ENCODE results near the gene ZNF276.

Gene ZNF276

DNA sequence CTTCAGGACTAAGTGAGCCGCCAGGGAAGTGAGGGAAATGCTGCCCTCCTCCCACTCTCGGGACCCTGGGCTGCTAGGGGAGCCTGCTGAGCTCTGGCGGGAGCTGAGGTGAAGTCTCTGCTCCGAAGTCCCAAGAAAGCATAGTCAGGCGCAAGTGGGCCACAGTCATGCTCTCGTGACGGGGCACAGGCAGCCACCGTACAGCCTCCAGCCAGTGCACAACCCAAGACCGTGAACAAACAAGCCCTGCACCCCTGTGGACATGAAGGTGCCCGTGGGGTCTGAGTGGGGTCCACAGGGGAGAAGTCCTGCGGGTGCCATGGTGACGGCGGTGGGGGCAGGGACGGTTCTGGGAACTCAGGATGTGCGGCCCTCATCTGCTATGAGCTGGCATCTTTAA is 24.7 kb downstream of the ZNF276 start:
- Histone ChIP-seq H3K27me3 (replicated peaks; ENCODE audit: control insufficient read depth, insufficient read depth, low read length) (no peaks in the 10 kb centered on the region), H3K4me3 (replicated peaks; ENCODE audit: low read depth, low read length) (no peak overlapping the region), H3K36me3 (ENCODE audit: control insufficient read depth, insufficient read depth, low read length) (peaks cover 25% of the 10 kb centered on the region)
- DNase-seq (ENCODE audit: extremely low read depth, insufficient read length), result no peak
- TF ChIP-seq, protein P1, sequence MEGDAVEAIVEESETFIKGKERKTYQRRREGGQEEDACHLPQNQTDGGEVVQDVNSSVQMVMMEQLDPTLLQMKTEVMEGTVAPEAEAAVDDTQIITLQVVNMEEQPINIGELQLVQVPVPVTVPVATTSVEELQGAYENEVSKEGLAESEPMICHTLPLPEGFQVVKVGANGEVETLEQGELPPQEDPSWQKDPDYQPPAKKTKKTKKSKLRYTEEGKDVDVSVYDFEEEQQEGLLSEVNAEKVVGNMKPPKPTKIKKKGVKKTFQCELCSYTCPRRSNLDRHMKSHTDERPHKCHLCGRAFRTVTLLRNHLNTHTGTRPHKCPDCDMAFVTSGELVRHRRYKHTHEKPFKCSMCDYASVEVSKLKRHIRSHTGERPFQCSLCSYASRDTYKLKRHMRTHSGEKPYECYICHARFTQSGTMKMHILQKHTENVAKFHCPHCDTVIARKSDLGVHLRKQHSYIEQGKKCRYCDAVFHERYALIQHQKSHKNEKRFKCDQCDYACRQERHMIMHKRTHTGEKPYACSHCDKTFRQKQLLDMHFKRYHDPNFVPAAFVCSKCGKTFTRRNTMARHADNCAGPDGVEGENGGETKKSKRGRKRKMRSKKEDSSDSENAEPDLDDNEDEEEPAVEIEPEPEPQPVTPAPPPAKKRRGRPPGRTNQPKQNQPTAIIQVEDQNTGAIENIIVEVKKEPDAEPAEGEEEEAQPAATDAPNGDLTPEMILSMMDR (IDR thresholded peaks at IDR 0.05; ENCODE audit: insufficient read depth, low read length, poor library complexity, severe bottlenecking), result no peak

GRCh38 chr16:89748076-89748475 is 26.7 kb downstream of the ZNF276 start:
- DNase-seq (ENCODE audit: extremely low read depth, insufficient read length), result no peak
- no peak overlapping the region for H3K4me3 ChIP-seq (replicated peaks; ENCODE audit: low read depth, low read length)
- TF ChIP-seq, protein P1 (IDR thresholded peaks at IDR 0.05; ENCODE audit: insufficient read depth, low read length, poor library complexity, severe bottlenecking), result no peak
- peaks cover 16% of the 10 kb centered on the region for H3K36me3 ChIP-seq (ENCODE audit: control insufficient read depth, insufficient read depth, low read length)
- no peaks in the 10 kb centered on the region for H3K27me3 ChIP-seq (replicated peaks; ENCODE audit: control insufficient read depth, insufficient read depth, low read length)

DNA sequence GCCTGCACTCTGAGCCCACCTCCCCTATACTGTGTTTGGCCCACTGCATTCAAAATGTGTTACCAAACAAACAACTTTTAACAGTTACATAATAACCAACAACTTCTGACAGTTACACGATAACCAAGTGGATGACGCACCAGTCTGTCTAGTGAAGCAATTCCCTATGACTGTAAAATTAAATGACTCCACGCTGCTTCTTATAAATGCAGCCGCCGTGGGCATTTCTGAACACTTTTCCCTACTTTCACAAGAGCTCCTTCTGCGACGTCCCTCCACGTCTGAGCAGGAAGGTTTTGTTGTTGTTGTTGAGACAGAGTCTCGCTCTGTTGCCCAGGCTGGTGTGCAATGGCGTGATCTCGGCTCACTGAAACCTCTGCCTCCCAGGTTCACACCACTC is 27.6 kb downstream of the ZNF276 start:
- no peak for DNase-seq (ENCODE audit: extremely low read depth, insufficient read length)
- H3K36me3 ChIP-seq (ENCODE audit: control insufficient read depth, insufficient read depth, low read length), result peaks cover 16% of the 10 kb centered on the region

DNA sequence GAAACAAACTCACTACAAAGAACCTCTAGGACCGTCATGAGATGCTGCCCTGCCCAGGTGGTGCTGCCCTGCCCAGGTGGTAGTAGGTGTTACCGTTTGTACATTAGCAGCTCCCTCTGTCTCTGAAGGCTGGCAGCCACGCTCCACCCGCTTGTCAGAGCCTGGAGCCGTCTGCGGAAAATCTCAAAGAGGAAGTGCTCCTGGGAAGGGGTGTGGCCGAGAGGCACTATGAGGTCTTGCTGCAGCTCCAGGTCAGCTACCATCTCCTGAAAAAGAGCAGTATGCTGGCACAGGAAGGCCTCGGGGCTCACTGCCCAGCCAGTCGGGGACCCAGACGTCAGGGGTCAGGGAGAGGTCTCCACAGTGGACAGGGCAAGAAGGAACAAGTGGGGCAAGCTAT is 28.3 kb downstream of the ZNF276 start:
- no peak overlapping the region for H3K4me3 ChIP-seq (replicated peaks; ENCODE audit: low read depth, low read length)
- H3K27me3 ChIP-seq (replicated peaks; ENCODE audit: control insufficient read depth, insufficient read depth, low read length), result no peaks in the 10 kb centered on the region
- DNase-seq (ENCODE audit: extremely low read depth, insufficient read length), result no peak
- peaks cover 16% of the 10 kb centered on the region for H3K36me3 ChIP-seq (ENCODE audit: control insufficient read depth, insufficient read depth, low read length)
- TF ChIP-seq, protein P1 (IDR thresholded peaks at IDR 0.05; ENCODE audit: insufficient read depth, low read length, poor library complexity, severe bottlenecking), result no peak

More for the DNA sequence above, 27.6 kb downstream of the ZNF276 start:
- TF ChIP-seq, protein P1 (IDR thresholded peaks at IDR 0.05; ENCODE audit: insufficient read depth, low read length, poor library complexity, severe bottlenecking), result no peak
- Histone ChIP-seq H3K4me3 (replicated peaks; ENCODE audit: low read depth, low read length) (no peak overlapping the region), H3K27me3 (replicated peaks; ENCODE audit: control insufficient read depth, insufficient read depth, low read length) (no peaks in the 10 kb centered on the region)

DNA sequence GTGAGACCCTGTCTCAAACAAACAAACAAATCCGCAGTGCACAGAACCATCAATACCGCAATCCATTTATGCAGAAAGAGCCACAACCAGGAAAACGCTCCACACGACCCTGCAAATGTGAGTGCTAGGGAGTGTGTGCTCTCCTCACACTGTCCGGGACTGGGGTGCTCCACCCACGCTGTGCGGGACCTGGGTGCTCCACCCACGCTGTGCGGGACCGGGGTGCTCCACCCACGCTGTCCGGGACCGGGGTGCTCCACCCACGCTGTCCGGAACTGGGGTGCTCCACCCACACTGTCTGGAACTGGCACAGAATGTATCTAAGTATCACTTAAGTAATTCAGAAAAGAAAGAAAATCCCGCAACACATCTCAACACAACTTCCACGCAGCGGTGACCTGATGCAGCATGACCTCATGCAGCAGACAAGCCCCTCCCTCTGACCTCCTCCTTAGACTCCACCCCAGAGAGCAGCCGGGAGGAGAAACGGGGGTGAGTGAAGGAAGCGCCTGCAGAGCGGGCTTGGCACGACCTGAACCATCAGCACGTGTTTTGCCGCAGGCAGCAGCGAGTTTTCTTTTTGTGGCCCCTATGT is 38.5 kb downstream of the ZNF276 start:
- H3K4me3 ChIP-seq (replicated peaks; ENCODE audit: low read depth, low read length), result no peak overlapping the region
- H3K27me3 ChIP-seq (replicated peaks; ENCODE audit: control insufficient read depth, insufficient read depth, low read length), result no peaks in the 10 kb centered on the region
- peaks cover 16% of the 10 kb centered on the region for H3K36me3 ChIP-seq (ENCODE audit: control insufficient read depth, insufficient read depth, low read length)
- TF ChIP-seq, protein P1 (IDR thresholded peaks at IDR 0.05; ENCODE audit: insufficient read depth, low read length, poor library complexity, severe bottlenecking), result no peak
- no peak for DNase-seq (ENCODE audit: extremely low read depth, insufficient read length)

All from GM06990 (cell line).